ENCODE results near the gene MED16.

DNA sequence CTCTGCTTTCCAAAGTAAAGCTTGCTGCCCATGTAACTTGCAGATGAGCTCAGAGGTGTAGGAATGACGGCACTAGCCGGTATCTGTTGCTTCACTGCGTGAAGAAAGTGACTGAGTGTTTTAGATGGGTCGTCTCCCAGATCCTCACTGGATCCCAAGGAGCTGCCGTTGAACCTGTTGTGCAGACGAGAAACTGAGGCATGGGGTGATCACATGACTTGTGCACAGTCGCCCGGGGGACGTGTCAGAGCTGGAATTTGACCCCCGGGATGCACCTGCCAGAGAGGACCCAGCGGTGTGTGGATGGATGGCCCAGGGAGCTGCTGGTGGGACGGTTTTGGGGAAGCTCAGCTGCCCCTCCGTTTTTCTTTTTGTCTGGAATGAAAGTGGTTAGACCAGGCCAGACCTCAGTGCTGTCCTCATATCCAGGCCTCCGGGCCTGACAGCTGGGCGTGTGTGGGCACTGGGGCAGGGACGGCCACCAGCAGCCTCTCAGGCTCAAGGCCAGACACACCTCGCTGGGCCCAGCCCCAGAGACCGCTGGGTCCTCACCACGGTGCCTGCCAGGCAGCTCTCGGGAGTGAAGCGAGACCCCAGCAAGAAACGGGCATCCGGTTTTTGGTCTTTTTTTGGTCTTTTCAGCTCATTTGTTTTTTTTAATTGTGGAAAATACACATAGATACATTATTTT, 45.4 kb upstream of the MED16 start:
- no peak for TF ChIP-seq EP300 (IDR thresholded peaks at IDR 0.05)
- no peak for TF ChIP-seq POLR2AphosphoS5 (IDR thresholded peaks at IDR 0.05)
- TF ChIP-seq, protein P1, sequence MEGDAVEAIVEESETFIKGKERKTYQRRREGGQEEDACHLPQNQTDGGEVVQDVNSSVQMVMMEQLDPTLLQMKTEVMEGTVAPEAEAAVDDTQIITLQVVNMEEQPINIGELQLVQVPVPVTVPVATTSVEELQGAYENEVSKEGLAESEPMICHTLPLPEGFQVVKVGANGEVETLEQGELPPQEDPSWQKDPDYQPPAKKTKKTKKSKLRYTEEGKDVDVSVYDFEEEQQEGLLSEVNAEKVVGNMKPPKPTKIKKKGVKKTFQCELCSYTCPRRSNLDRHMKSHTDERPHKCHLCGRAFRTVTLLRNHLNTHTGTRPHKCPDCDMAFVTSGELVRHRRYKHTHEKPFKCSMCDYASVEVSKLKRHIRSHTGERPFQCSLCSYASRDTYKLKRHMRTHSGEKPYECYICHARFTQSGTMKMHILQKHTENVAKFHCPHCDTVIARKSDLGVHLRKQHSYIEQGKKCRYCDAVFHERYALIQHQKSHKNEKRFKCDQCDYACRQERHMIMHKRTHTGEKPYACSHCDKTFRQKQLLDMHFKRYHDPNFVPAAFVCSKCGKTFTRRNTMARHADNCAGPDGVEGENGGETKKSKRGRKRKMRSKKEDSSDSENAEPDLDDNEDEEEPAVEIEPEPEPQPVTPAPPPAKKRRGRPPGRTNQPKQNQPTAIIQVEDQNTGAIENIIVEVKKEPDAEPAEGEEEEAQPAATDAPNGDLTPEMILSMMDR (IDR thresholded peaks at IDR 0.05) = no peak

Measured in suprapubic skin (tissue), 4 donors.